ENCODE results near the gene TDRD3. TPM values are rescaled to one million over a fixed set of nuclear protein-coding genes. Genes with fewer than 3 reads are reported as not detected.

Gene TDRD3
- total and polyA plus RNA-seq, 7 donors = 14.0 to 39.7 (median 29.1) TPM

DNA sequence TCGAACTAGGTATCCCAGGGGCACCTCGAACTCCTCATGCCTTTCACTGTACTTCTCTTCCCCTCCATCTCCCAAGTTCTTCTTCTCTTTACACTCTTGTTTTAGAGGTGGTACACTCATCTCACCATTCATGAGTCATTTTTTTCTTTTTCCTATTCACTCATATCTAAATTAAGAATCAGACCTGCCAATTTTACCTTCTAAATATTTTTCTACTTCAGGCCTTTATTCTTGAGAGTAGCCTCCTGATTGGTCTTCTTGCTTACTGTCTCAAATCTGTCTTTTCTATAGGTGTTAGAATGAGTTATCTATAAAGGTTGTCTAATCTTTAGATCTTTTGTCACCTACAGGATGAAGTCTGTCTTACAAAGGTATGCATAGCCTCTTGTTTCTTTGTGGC is 20.7 kb downstream of the TDRD3 start:
- Histone ChIP-seq H3K36me3 (ENCODE audit: insufficient read depth in 1 of 2, low read depth in 1 of 2) (no peaks in the 10 kb centered on the region), H3K9me3 (no peaks in the 10 kb centered on the region), H3K27ac (no peak overlapping the region), H3K4me1 (peaks cover 22% of the 10 kb centered on the region), H3K27me3 (ENCODE audit: insufficient read depth in 3 of 3, low read length in 2 of 3) (no peaks in the 10 kb centered on the region), H3K4me3 (no peak overlapping the region)
- intact Hi-C loops (cut with DNase I) = no loop called here
- no peak for ATAC-seq
- 94 to 99% (median 96%) methylated on average over 2 of the region's 2 CpGs for WGBS, 3 donors
- no peak for DNase-seq
- TF ChIP-seq, protein P1, sequence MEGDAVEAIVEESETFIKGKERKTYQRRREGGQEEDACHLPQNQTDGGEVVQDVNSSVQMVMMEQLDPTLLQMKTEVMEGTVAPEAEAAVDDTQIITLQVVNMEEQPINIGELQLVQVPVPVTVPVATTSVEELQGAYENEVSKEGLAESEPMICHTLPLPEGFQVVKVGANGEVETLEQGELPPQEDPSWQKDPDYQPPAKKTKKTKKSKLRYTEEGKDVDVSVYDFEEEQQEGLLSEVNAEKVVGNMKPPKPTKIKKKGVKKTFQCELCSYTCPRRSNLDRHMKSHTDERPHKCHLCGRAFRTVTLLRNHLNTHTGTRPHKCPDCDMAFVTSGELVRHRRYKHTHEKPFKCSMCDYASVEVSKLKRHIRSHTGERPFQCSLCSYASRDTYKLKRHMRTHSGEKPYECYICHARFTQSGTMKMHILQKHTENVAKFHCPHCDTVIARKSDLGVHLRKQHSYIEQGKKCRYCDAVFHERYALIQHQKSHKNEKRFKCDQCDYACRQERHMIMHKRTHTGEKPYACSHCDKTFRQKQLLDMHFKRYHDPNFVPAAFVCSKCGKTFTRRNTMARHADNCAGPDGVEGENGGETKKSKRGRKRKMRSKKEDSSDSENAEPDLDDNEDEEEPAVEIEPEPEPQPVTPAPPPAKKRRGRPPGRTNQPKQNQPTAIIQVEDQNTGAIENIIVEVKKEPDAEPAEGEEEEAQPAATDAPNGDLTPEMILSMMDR (IDR thresholded peaks at IDR 0.05) = no peak

DNA sequence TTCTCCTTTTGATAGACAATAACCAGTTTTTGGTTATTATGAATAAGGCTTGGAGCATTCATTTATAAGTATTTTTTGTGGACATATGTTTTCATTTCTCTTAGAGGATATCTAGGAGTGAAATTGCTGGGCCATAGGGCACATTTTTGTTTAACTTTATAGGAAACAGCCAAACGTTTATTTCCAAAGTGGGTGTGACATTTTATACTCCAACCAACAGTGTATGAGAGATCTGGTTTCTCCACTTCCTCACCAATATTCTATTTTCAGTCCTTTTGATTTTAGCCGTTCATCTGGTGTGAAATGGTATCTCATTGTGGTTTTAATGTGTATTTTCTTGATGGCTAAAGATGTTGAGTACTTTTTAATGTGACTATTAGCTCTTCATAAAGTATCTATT is 21.9 kb downstream of the TDRD3 start:
- WGBS, 3 donors = 35 to 65% (median 38%) methylated on average over 2 of the region's 2 CpGs
- no peaks in the 10 kb centered on the region for H3K36me3 ChIP-seq (ENCODE audit: insufficient read depth in 1 of 2, low read depth in 1 of 2)
- H3K9me3 ChIP-seq = no peaks in the 10 kb centered on the region
- ATAC-seq (no peak), DNase-seq (no peak)
- H3K27ac ChIP-seq = no peak overlapping the region
- H3K4me3 ChIP-seq = no peak overlapping the region
- H3K27me3 ChIP-seq (ENCODE audit: insufficient read depth in 3 of 3, low read length in 2 of 3) = no peaks in the 10 kb centered on the region
- TF ChIP-seq, protein P1 (IDR thresholded peaks at IDR 0.05) = no peak
- H3K4me1 ChIP-seq = peaks cover 19% of the 10 kb centered on the region
- intact Hi-C loops (cut with DNase I) = no loop called here

- H3K4me3 ChIP-seq = no peak overlapping the region
- ATAC-seq (no peak), DNase-seq (no peak)
- intact Hi-C loops (cut with DNase I) = no loop called here
- H3K27ac ChIP-seq = no peak overlapping the region
- H3K9me3 ChIP-seq = peaks cover 4% of the 10 kb centered on the region
- peaks cover 10% of the 10 kb centered on the region for H3K4me1 ChIP-seq
- TF ChIP-seq, protein P1 (IDR thresholded peaks at IDR 0.05) = no peak
- no peaks in the 10 kb centered on the region for H3K27me3 ChIP-seq (ENCODE audit: insufficient read depth in 3 of 3, low read length in 2 of 3)
- H3K36me3 ChIP-seq (ENCODE audit: insufficient read depth in 1 of 2, low read depth in 1 of 2) = no peaks in the 10 kb centered on the region
- 89 to 95% (median 94%) methylated on average over 4 of the region's 4 CpGs for WGBS, 3 donors
Observed at GRCh38 chr13:60425332-60425731, 28.3 kb downstream of the TDRD3 start.

DNA sequence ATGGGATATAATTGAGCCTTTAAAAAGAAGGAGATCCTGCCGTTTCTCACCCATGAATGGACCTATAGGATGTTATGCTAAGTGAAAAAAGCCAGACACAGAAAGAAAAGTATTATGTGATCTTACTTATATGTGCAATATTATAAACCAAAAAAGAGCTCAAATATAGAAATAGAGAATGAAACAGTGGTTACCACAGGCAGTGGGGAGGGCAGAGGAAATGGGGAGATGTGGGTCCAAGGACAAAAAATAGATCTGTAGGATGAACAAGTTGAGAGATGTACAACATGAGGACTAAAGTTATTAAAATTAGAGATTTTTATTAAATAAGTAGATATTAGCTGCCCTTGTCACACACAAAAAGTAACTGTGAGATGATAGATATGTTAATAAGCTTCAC is 29.1 kb downstream of the TDRD3 start:
- Histone ChIP-seq H3K4me1 (peaks cover 10% of the 10 kb centered on the region), H3K36me3 (ENCODE audit: insufficient read depth in 1 of 2, low read depth in 1 of 2) (no peaks in the 10 kb centered on the region), H3K9me3 (peaks cover 4% of the 10 kb centered on the region), H3K27ac (no peak overlapping the region), H3K4me3 (no peak overlapping the region), H3K27me3 (ENCODE audit: insufficient read depth in 3 of 3, low read length in 2 of 3) (no peaks in the 10 kb centered on the region)
- intact Hi-C loops (cut with DNase I) = no loop called here
- ATAC-seq (no peak), DNase-seq (no peak)
- 62 to 86% (median 77%) methylated on average over 1 of the region's 1 CpG for WGBS, 3 donors
- TF ChIP-seq, protein P1 (IDR thresholded peaks at IDR 0.05) = no peak

DNA sequence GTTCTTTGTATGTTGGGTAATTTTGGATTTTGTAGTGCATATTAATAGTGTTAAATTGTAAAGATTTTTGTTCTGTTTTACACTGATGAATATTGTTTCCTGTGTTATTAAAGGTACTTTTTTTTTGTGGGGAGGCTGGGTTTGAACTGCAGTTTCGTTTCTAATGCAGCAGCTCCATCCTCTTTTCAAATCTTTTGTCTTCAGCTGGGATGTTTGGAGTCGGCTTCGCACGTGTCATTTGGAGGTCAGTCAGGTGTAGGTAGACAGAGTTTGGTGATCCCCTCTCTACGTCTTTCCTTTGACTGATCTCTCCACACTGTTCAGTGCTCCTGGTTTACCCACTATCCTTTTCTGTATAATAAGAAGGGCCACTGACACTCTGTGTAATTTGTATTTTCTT is 30.3 kb downstream of the TDRD3 start:
- H3K36me3 ChIP-seq (ENCODE audit: insufficient read depth in 1 of 2, low read depth in 1 of 2) = no peaks in the 10 kb centered on the region
- WGBS, 3 donors = 87 to 88% (median 88%) methylated on average over 5 of the region's 5 CpGs
- no peak for ATAC-seq
- H3K4me1 ChIP-seq = peaks cover 9% of the 10 kb centered on the region
- no peak overlapping the region for H3K4me3 ChIP-seq
- H3K9me3 ChIP-seq = peaks cover 4% of the 10 kb centered on the region
- H3K27me3 ChIP-seq (ENCODE audit: insufficient read depth in 3 of 3, low read length in 2 of 3) = no peaks in the 10 kb centered on the region
- intact Hi-C loops (cut with DNase I) = no loop called here
- no peak for DNase-seq
- TF ChIP-seq, protein P1 (IDR thresholded peaks at IDR 0.05) = no peak
- H3K27ac ChIP-seq = no peak overlapping the region

Measured in psoas muscle (tissue), 8 donors.